GM21381 (cell line): ENCODE data around the gene B4GALT2.

Experiments used
- ATAC-seq: cut with Tn5 transposase; IDR thresholded peaks from one replicate; pipeline ENCODE4 v1.9.1; 2021; ENCODE audit warnings: mild to moderate bottlenecking, moderate library complexity; ENCODE audit not compliant: unreplicated experiment

Gene B4GALT2

GRCh38 chr1:43969416-43969745 lies 9.6 kb upstream of the B4GALT2 start:
- no peak for ATAC-seq

- ATAC-seq = peak; percentile 75
Measured at GRCh38 chr1:43969746-43970466, 9.1 kb upstream of the B4GALT2 start, which contains the start of gene DPH2. TSS of gene DPH2 (plus strand) at chr1:43970010. CDS start at chr1:43970176, 166 bp downstream.

- ATAC-seq = no peak
Measured at GRCh38 chr1:43970502-43970901, 8.5 kb upstream of the B4GALT2 start.

GRCh38 chr1:43970911-43971310 lies 8.1 kb upstream of the B4GALT2 start:
- no peak for ATAC-seq

GRCh38 chr1:43971336-43971980 lies 7.6 kb upstream of the B4GALT2 start:
- no peak for ATAC-seq

GRCh38 chr1:43973981-43974442 lies 5.0 kb upstream of the B4GALT2 start:
- no peak for ATAC-seq

GRCh38 chr1:43974443-43975248 lies 4.4 kb upstream of the B4GALT2 start, which contains the start of gene ATP6V0B:
TSS of gene ATP6V0B (plus strand) at chr1:43974960. CDS start at chr1:43975041, 81 bp downstream.
- ATAC-seq = peak; percentile 60

- peak; percentile 4 for ATAC-seq
Measured at GRCh38 chr1:43975249-43975961, 3.6 kb upstream of the B4GALT2 start.

- ATAC-seq = no peak
Measured at GRCh38 chr1:43976045-43976444, 3.0 kb upstream of the B4GALT2 start.

- no peak for ATAC-seq
Measured at GRCh38 chr1:43976890-43977289, 2.1 kb upstream of the B4GALT2 start.

- ATAC-seq = no peak
Measured at GRCh38 chr1:43977376-43978263, 1.4 kb upstream of the B4GALT2 start.

- no peak for ATAC-seq
Measured at GRCh38 chr1:43978264-43978550, 803 bp upstream of the B4GALT2 start.

GRCh38 chr1:43979261-43979527 lies 184 bp downstream of the B4GALT2 start:
- no peak for ATAC-seq

- ATAC-seq = no peak
Measured at GRCh38 chr1:43979528-43980254, 681 bp downstream of the B4GALT2 start.

- ATAC-seq = no peak
Measured at GRCh38 chr1:43980255-43981134, 1.5 kb downstream of the B4GALT2 start.

GRCh38 chr1:43981135-43981491 lies 2.1 kb downstream of the B4GALT2 start:
- no peak for ATAC-seq

GRCh38 chr1:43981636-43982035 lies 2.6 kb downstream of the B4GALT2 start:
- ATAC-seq = no peak

- no peak for ATAC-seq
Measured at GRCh38 chr1:43982241-43982640, 3.2 kb downstream of the B4GALT2 start.

- ATAC-seq = no peak
Measured at GRCh38 chr1:43982808-43983207, 3.8 kb downstream of the B4GALT2 start.
